PC-3 (cell line): ENCODE results near the gene RBM47.

Experiments
- EZH2 ChIP-seq: fragments of 300-600 bp; sonication (generic); IDR thresholded peaks from one replicate; pipeline ENCODE4 v1.6.1; 2017; ENCODE audit warnings: antibody characterized with exemption, mild to moderate bottlenecking, low read length; ENCODE audit not compliant: unreplicated experiment
- EZH2phosphoT487 ChIP-seq: fragments of 300-600 bp; sonication (generic); IDR thresholded peaks from 2 replicates; pipeline ENCODE4 v1.6.1; 2018; ENCODE audit warnings: mild to moderate bottlenecking, antibody characterized with exemption, low read length, borderline replicate concordance
- TF ChIP-seq, protein P1 (sequence below): fragments of 300-600 bp; sonication (generic); conservative IDR thresholded peaks from 2 replicates; pipeline ENCODE4 v1.5.1; 2017; ENCODE audit warnings: antibody characterized with exemption, low read depth, mild to moderate bottlenecking, low read length

DNA sequence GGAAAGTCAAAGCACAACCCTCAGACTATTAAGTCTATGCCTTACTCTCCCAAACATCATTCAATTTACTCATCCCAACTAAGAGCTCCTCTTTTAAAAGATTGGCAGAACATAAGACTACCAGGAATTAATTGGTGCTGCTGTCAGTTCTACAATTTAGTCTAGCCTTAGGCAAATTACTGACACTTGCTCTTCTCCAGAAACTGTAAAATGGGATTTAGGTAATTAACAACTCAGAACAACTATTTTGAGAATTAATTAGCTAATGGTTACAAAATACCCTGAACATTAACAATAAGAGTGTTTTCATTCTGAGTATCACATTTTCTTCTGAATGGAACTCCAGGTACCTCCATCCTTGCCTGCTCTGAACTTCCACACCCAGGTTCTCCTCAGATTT lies 36.2 kb upstream of the RBM47 start:
- TF ChIP-seq EZH2phosphoT487 (no peak), EZH2 (no peak)
- TF ChIP-seq, protein P1, sequence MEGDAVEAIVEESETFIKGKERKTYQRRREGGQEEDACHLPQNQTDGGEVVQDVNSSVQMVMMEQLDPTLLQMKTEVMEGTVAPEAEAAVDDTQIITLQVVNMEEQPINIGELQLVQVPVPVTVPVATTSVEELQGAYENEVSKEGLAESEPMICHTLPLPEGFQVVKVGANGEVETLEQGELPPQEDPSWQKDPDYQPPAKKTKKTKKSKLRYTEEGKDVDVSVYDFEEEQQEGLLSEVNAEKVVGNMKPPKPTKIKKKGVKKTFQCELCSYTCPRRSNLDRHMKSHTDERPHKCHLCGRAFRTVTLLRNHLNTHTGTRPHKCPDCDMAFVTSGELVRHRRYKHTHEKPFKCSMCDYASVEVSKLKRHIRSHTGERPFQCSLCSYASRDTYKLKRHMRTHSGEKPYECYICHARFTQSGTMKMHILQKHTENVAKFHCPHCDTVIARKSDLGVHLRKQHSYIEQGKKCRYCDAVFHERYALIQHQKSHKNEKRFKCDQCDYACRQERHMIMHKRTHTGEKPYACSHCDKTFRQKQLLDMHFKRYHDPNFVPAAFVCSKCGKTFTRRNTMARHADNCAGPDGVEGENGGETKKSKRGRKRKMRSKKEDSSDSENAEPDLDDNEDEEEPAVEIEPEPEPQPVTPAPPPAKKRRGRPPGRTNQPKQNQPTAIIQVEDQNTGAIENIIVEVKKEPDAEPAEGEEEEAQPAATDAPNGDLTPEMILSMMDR = no peak
